GM12878 (cell line): Measurements from ENCODE around the gene CEP78.

Experiments
- CBFB ChIP-seq: IDR thresholded peaks from 2 replicates; pipeline ENCODE4 v1.6.1; 2016; ENCODE audit warnings: antibody characterized with exemption, low read depth
- EP300 ChIP-seq, 2 experiments: fragments of 150-350 bp in 1 of 2; IDR thresholded peaks; 2 replicates each; pipeline ENCODE4 v1.6.1; 2011 to 2012; ENCODE audit warnings: low read depth in 2 of 2, low read length in 2 of 2, borderline replicate concordance in 1 of 2, improper control_type of control experiment in 1 of 2, inconsistent platforms in 1 of 2; ENCODE audit not compliant: control insufficient read depth in 1 of 2
- EZH2 ChIP-seq: IDR thresholded peaks from 2 replicates; pipeline ENCODE4 v1.6.1; 2012; ENCODE audit warnings: low read depth, mild to moderate bottlenecking, control low read depth, inconsistent platforms, low read length, borderline replicate concordance; ENCODE audit not compliant: control insufficient read depth
- JUND ChIP-seq: IDR thresholded peaks from 2 replicates; pipeline ENCODE4 v1.6.1; 2012; ENCODE audit warnings: low read depth, mild to moderate bottlenecking, low read length, improper control_type of control experiment, moderate library complexity
- MYC ChIP-seq: IDR thresholded peaks from 2 replicates; pipeline ENCODE4 v1.6.1; 2011; ENCODE audit warnings: mild to moderate bottlenecking, low read length, moderate library complexity, inconsistent platforms; ENCODE audit not compliant: insufficient read depth, insufficient replicate concordance, insufficient read length, severe bottlenecking
- POLR2A ChIP-seq: IDR thresholded peaks from 2 replicates; pipeline ENCODE4 v1.6.1; 2011; ENCODE audit warnings: low read depth, mild to moderate bottlenecking, low read length
- POLR2AphosphoS5 ChIP-seq: IDR thresholded peaks from 2 replicates; pipeline ENCODE4 v1.6.1; 2011; ENCODE audit warnings: mild to moderate bottlenecking, low read length, inconsistent platforms
- RCOR1 ChIP-seq: conservative IDR thresholded peaks from 2 replicates; pipeline ENCODE4 v1.6.1; 2012; ENCODE audit warnings: low read depth, low read length, improper control_type of control experiment
- RELA ChIP-seq: fragments of 450-650 bp; IDR thresholded peaks from 2 replicates; pipeline ENCODE4 v1.8.0; 2014; ENCODE audit warnings: borderline replicate concordance; ENCODE audit not compliant: partially characterized antibody
- SIX5 ChIP-seq: IDR thresholded peaks from 2 replicates; pipeline ENCODE4 v1.6.1; 2011; ENCODE audit warnings: mild to moderate bottlenecking, low read depth, low read length, moderate library complexity; ENCODE audit not compliant: severe bottlenecking
- SP1 ChIP-seq: IDR thresholded peaks from one replicate; pipeline ENCODE4 v1.6.1; 2011; ENCODE audit warnings: low read depth, low read length
- TF ChIP-seq, protein P1 (sequence below): fragments of 450-650 bp; IDR thresholded peaks from 2 replicates; pipeline ENCODE4 v1.6.1; 2018; ENCODE audit warnings: mild to moderate bottlenecking, low read depth, moderate library complexity; ENCODE audit not compliant: partially characterized antibody

DNA sequence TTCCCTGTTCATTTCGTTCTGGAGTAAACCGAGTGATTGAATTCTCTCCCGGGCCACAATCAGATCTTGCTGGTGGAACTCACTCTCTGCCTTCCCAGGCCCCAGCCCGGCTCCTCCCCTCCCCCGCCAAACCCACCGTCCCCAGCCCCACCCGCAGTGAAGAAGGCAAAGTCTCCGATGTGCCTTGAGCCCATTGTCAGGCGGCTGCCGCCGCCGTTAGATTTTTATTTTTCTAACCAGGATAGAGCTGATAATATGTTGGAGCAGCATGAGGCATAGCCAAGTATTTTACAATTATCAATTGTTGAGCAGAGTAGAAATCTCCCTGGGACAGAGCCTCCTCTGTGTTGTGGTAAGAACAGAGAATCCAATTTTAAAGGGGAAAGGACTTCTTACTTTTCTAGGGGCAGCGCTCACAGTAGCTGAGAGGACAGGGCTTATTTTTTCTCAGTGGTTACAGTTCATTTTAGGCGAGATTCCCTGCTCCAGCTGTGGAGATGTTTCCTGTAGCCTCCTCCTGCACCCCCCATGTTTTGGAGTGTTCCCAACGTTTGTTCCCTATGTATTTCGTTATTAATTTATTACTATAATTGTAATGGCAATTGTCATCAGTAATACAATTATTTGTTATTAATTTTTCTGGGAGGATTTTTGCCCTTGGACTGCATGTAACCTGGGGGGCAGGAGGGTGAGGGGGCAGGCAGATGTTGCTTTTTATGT is 62.3 kb downstream of the CEP78 start:
- TF ChIP-seq SIX5 (no peak), MYC (no peak), EP300 (IDR thresholded peaks at IDR 0.05; ENCODE audit: borderline replicate concordance in 1 of 2, control insufficient read depth in 1 of 2, low read depth in 2 of 2, low read length in 2 of 2) (no peak), RCOR1 (no peak), POLR2A (no peak), JUND (no peak), CBFB (no peak), SP1 (no peak), EZH2 (no peak), RELA (no peak), POLR2AphosphoS5 (no peak)
- TF ChIP-seq, protein P1, sequence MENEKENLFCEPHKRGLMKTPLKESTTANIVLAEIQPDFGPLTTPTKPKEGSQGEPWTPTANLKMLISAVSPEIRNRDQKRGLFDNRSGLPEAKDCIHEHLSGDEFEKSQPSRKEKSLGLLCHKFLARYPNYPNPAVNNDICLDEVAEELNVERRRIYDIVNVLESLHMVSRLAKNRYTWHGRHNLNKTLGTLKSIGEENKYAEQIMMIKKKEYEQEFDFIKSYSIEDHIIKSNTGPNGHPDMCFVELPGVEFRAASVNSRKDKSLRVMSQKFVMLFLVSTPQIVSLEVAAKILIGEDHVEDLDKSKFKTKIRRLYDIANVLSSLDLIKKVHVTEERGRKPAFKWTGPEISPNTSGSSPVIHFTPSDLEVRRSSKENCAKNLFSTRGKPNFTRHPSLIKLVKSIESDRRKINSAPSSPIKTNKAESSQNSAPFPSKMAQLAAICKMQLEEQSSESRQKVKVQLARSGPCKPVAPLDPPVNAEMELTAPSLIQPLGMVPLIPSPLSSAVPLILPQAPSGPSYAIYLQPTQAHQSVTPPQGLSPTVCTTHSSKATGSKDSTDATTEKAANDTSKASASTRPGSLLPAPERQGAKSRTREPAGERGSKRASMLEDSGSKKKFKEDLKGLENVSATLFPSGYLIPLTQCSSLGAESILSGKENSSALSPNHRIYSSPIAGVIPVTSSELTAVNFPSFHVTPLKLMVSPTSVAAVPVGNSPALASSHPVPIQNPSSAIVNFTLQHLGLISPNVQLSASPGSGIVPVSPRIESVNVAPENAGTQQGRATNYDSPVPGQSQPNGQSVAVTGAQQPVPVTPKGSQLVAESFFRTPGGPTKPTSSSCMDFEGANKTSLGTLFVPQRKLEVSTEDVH: no peak
